Prostate gland (tissue), 2 donors: ENCODE data around the gene BTBD9.

ENCODE experiments used
- CTCF ChIP-seq, 4 experiments: fragments of 200-600 bp in 2 of 4; fragments of 450-650 bp in 2 of 4; sonication (generic) in 2 of 4; IDR thresholded peaks; 1 replicate in 3 of 4; 2 replicates in 1 of 4; pipeline ENCODE4 v1.5.1; 2016 to 2019; ENCODE audit warnings: antibody characterized with exemption in 4 of 4, mild to moderate bottlenecking in 2 of 4, moderate library complexity in 2 of 4
- POLR2A ChIP-seq: fragments of 450-650 bp; IDR thresholded peaks from one replicate; pipeline ENCODE4 v1.6.1; 2016; ENCODE audit warnings: antibody characterized with exemption, mild to moderate bottlenecking
- POLR2AphosphoS5 ChIP-seq: sonication (generic); formaldehyde crosslinking; IDR thresholded peaks from one replicate; pipeline ENCODE4 v1.6.1; 2017; ENCODE audit warnings: antibody characterized with exemption

GRCh38 chr6:38577492-38577891 lies 62.2 kb downstream of the BTBD9 start:
- TF ChIP-seq CTCF (IDR thresholded peaks at IDR 0.05), result no peak
- no peak for TF ChIP-seq POLR2A
- TF ChIP-seq POLR2AphosphoS5, result no peak
